GM19099 (cell line): ENCODE measurements around the gene CCDC170.

Source experiments
- POLR2A ChIP-seq: IDR thresholded peaks from 3 replicates; pipeline ENCODE4 v1.6.1; 2011; ENCODE audit warnings: low read depth; ENCODE audit not compliant: insufficient read length; ENCODE audit errors: extremely low read depth

Gene CCDC170, protein sequence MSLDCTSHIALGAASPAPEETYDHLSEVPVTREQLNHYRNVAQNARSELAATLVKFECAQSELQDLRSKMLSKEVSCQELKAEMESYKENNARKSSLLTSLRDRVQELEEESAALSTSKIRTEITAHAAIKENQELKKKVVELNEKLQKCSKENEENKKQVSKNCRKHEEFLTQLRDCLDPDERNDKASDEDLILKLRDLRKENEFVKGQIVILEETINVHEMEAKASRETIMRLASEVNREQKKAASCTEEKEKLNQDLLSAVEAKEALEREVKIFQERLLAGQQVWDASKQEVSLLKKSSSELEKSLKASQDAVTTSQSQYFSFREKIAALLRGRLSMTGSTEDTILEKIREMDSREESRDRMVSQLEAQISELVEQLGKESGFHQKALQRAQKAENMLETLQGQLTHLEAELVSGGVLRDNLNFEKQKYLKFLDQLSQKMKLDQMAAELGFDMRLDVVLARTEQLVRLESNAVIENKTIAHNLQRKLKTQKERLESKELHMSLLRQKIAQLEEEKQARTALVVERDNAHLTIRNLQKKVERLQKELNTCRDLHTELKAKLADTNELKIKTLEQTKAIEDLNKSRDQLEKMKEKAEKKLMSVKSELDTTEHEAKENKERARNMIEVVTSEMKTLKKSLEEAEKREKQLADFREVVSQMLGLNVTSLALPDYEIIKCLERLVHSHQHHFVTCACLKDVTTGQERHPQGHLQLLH

DNA sequence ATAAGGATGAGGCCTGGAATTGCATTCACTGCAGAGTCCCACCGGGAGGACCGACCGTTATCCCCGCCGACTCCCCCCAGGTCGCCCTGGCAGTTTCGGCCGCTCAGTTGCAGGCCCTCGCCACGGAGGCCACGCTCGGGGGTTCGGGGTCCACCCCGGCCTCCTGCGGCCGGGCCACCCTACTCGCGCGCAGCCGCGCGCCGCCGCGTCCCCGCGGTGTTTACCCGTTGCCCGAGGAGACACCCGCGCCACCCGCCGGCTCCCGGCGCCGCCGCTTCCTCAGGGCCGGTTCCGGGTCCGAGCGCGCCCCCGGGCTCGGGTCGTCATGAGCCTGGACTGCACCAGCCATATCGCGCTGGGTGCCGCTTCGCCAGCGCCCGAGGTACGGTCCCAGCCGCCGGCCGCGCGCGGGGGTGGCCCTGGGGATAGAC, at the start of gene CCDC170:
Gene CCDC170 (plus strand): TSS at position 214 of the 431 bp plus-strand sequence. CDS start 112 bp downstream, at position 326.
- no peak for TF ChIP-seq POLR2A

DNA sequence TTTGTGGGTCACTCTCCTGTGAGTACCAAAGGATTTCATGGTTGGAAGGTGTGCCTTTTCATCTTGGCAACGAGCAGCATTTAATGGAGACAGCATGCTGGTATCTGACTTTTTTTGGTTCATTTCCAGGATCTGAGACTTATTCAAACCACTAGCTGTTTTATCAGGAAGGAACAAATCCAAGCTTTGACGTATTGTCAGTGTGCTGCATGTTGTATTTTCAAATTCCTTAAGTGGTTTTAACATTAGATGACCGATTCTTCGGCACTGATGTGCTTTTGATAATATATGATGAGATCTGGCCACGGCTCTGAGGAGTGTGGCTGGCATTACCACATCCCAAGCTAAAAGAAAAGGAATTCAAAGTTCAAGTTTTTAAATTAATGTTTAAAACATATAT, 48.3 kb upstream of the CCDC170 start:
- no peak for TF ChIP-seq POLR2A

DNA sequence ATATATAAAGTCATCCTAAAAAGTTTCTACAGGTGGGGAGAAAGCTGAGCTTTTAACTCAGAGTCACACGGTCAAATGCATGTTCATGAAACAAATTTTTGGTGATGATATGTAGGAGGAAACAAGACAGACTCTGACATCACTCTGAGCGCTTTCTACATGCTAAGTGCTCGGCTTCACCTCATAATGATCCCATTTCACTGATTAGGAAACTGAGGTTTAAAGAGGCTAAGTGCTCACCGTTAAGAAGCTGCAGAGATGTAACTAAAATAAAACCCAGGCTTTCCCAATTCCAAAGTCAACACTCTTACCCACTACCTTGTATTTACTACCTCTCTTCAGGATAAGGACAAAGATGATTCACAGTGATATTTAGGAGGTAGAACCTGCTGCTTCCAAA, 46.6 kb upstream of the CCDC170 start:
- no peak for TF ChIP-seq POLR2A

DNA sequence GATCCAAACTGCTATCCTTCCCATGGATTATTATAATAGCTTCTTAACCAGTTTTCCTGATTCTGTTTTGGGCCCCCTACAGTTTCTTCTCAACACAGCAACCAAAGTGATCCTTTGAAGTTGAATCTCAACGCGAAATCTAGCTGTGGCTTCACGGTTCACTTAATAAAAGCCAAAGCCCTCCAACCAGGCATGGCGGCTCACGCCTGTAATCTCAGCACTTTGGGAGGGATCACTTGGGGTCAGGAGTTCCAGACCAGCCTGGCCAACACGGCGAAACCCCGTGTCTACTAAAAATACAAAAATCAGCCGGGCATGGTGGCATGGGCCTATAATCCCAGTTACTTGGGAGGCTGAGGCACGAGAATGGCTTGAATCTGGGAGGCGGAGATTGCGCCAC, 45.2 kb upstream of the CCDC170 start:
- TF ChIP-seq POLR2A: no peak

DNA sequence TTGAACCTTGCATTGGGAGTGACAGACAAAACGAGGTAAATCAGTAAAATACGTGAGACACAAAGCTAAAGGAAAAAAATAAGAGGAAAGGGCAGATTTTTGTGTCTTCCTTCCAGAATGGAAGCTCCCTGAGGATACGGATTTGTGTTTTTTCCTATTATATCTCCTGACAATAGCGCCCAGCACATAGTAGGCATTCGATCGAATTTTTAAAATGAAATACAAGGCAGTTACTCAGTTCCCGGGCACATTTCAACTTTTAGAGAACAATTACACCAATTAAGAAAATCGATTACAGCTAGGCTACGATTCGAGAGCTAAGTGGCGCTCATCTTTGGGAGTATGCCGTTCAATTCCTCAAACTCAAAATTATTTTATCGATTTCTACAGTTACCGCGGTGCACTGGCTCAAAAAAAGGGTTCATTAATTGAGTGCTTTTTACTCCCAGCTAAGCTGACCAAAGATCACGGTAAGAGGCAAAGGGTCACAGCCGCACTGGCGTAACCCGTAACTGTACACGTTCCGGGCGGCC, 42.3 kb upstream of the CCDC170 start:
- no peak for TF ChIP-seq POLR2A

DNA sequence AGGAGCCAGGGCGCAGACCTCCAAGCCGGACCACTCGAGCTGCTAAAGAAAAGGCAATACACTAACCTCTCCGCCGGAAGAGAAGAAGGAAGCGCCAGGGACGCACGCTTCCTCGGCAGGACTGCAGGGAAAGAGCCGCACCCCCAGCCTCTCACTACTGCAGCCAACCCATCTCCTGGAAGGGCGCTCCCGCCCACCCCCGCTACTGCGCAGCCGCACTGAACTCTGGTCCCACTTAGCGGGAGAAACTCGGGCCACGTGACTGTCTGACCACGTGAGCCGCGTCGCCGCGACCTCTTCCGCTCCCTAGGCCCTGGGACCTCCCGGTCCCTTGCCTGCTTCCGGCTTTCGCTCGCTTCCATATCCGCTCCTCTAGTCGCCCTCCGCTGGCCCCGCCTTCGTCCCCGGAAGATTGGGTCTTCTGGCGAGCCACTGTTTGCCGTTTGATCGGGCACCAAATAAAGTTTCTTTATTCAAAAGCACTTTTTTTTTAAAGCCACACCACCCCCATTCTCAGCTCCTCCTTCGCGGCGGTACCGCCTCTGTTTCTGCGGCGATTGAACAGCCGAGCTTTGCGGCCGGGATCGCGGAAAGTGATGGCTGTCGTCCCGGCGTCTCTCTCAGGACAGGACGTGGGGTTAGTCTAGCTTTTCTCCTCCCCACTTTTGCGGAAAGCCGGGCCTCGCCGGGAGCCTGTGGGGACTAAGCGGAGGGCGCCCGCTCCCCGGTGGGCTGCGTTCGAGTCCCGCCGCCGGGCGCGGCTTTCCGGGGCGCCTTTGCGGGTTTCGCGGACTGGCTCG, 41.7 kb upstream of the CCDC170 start, which contains the start of gene RMND1:
Gene RMND1 (minus strand): TSS at position 177 of the 800 bp plus-strand sequence. CDS start 6,315 bp downstream, outside the sequence.
- TF ChIP-seq POLR2A: peak; percentile 73

DNA sequence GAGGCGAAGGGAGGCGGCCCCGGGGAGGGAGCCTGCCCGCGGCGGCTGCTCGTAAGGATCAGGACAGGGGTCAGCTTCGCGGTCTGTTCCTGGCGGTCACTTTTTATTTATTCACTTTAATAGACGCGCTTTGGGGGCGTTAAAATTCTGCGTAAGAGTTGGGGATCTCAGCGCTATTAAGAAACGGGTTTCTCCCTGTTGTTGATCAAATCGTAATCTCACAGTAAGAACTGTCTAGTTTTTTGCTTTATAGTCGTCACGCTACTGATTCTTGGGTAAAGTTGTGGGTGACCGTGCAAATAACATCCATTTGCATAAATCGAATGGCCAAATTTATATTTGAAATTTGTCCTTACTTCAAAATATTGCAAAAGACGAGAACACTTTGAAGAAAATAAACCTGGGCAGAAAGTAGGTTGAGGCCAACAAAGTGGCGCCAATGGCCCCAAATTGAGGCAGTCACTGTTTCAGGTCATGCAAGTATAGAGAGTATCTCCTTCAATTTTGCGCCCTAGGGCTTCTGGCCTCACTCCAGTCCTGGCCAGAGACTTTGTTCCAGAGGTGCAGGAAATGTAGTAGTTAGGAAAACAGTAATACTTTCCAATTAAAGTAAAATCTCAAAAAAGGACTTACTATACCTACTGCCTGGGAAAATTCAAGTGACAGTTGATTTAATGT, 40.9 kb upstream of the CCDC170 start:
- no peak for TF ChIP-seq POLR2A

DNA sequence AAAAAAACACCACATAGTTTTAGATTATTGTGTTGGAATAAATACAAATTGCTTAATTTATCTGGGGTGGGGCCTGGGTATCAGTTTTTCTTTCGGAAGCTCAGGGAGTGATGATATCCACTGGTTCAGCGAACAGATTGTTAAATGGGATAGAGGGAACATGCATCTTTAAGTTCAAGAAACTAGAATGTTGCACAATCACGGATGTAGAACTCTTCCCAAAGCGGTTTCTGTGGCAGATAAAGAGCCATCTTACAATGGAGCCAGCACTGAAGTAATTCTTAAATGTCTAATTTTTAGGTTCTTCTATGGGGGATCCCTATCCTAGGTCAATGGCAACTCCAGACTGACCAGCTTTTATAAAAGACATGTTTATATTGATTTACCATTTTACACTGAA, 32.1 kb upstream of the CCDC170 start:
- TF ChIP-seq POLR2A: no peak

DNA sequence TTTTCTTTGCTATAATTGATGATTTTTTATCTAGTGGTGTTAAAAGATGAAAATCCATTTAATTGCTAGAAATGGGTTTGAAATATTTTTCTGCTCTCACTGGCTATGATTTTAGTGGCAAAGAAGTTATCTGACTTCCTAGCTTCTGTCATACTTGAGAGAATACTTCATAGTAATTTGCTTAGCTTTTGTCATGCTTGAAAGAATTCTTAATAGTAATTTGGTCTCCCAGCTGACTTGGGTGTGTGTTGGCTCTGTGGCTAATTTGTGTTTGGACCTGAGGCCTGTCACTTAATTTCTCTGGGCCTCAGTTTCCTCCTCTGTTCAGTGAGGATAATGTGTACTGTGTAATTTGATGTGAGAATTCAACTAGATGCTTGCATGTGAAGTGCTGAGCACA, 29.1 kb upstream of the CCDC170 start:
- no peak for TF ChIP-seq POLR2A

DNA sequence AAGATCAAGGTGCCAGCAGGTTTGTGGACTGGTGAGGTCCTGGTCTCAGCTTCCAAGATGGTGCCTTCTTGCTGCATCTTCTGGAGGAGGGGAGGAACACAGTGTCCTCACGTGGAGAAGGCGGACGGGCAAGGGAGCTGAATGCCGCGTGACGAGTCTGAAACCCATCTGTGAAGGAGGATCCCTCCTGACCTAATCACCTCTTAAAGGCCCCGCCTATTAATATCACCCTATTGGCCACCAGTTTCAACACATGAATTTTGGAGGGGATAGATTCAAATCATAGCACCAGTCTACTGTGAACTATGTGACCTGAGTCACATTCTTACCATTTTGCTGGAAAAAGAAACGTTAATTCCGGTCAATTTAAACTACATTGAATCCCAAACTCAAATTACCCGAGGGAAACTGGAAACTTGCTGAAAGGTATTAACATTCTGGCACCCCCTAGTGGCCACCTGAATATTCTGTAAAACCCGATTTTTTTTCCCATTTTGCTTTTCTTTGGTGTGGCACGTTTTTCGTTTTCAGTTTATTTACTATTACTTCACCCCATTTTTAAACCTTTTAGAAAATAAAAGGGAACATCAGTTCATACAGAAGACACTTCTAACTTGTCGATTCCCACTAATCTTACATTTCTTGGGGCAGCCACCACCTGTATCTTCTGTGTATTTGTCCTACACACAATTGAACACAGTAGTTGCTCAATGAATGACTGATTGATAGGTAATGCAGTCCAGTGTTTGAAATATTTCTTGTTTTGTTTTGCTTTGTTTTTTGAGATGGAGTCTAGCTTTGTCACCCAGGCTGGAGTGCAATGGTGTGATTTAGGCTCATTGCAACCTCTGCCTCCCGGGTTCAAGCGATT, 17.9 kb upstream of the CCDC170 start:
- TF ChIP-seq POLR2A: no peak

DNA sequence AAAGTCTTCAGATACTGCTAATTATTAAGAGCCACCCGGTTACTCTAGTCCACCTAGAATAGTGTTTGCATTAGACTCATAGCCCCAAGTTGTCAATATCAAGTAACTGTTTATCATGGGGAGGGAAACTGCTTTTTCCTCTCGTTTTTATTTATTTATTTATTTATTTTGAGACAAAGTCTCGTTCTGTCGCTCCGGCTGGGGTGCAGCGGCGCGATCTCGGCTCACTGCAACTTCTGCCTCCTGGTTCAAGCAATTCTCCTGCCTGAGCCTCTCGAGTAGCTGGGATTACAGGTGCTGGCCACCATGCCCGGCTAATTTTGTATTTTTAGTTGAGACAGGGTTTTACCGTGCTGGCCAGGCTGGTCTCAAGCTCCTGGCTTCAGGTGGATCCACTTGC, 16.1 kb upstream of the CCDC170 start:
- TF ChIP-seq POLR2A: no peak

DNA sequence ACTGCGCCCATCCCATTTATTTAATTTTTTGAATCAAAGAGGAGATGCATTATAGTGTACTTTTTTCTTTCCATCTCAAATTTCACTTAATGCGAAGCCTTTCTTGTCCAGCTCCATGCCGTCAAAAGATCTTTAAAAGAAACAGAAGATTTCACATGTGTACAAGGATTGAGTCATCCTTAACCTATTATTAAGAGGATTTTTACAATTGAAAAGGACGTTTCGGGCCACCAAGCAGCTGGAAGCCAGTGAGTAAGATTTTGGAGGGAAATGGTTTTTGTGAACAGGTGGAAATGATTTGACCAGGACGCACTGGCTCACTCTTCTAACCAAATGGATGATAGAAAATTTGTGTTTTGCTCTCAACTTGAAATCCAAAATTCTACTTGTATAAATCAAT, 15.1 kb upstream of the CCDC170 start:
- TF ChIP-seq POLR2A: no peak

DNA sequence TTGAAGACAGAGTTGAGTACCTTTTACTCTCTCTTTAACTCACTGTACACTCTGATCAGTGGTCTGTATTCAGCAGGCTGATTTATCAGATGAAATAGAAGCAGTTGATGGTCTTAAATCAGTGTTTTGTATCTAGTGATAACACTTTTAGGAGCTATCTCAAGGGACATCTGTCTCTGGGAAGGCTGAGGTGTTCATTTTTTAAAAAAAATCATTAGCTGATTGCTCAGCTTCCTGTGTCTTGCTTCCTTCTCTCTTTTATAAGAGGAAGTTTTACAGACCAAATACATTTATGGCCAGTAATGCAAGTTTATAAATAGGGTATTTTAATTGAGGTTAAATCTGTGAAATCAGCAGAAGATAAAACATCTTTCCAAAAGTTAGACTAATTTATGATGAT, 12.0 kb upstream of the CCDC170 start:
- no peak for TF ChIP-seq POLR2A

DNA sequence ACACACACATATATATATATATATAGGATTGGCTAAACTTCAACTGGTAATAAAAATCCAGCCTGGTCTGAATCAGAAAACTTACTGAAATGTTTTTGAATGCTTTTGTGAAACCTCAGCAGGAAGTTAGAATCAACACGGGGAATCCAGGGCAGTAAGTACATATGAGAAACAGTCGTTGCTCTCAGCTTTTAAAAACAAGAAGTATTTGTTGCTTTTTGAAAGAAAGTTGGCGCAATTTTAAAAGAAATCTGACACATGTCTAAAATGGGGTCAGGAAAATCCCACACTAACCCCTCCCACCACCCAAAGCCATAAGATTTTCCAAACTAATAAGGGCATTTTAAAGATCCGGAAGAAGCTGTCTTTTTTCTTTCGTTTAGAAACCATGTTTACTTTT, 11.5 kb upstream of the CCDC170 start:
- TF ChIP-seq POLR2A: no peak

DNA sequence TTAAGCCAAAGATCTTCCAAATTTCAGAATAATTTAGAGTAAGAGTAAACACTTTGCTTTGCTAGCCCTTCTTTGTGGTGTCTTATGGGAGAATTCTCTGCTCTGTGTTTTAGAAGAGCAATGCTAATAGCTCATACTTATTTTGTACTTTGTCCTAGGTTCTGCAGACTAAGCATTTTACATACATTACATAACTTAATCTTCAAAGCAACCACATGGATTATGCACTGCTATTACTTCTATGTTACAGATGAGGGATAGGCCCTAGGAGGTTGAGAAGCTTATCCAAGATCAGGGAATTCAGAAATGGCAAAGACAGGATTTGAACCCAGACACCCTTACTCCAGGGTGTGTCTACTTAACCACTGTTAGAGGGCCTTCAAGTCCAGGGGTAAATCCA, 9.8 kb upstream of the CCDC170 start:
- no peak for TF ChIP-seq POLR2A
